Esophagus muscularis mucosa (tissue), 3 donors: Measurements from ENCODE around the gene EPSTI1.

ENCODE experiments used
- POLR2AphosphoS5 ChIP-seq, 2 donors: sonication (generic); formaldehyde crosslinking; IDR thresholded peaks; one replicate each; pipeline ENCODE4 v1.6.1; 2017; ENCODE audit warnings: antibody characterized with exemption in 2 of 2
- TF ChIP-seq, protein P1 (sequence below), 3 experiments: fragments of 200-600 bp in 2 of 3; fragments of 450-650 bp in 1 of 3; sonication (generic) in 2 of 3; IDR thresholded peaks; one replicate each; pipeline ENCODE4 v1.5.1; 2017 to 2019; ENCODE audit warnings: antibody characterized with exemption in 3 of 3, mild to moderate bottlenecking in 2 of 3, moderate library complexity in 1 of 3

DNA sequence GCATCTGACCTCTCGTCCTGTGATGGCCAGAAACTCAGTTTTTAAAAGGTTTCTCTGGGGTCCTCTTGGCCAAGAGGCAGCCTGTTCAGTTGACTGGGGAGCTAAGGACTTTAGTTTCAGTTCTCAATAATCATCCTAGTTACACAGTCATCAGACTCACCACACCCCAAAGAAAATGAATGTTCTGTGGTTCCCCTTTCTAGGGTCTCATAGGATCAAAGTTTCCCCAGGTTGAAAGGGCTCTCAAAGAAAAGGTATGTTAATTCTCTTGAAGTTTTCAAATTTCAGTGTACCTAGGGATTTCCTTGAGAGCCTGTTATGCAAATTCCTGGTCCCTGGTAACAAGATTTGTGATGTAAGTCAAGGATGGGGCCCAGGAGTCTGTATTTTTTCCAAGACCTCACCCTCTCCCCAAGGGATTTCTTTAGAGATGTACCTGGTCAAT lies 115.7 kb downstream of the EPSTI1 start:
- TF ChIP-seq, protein P1, sequence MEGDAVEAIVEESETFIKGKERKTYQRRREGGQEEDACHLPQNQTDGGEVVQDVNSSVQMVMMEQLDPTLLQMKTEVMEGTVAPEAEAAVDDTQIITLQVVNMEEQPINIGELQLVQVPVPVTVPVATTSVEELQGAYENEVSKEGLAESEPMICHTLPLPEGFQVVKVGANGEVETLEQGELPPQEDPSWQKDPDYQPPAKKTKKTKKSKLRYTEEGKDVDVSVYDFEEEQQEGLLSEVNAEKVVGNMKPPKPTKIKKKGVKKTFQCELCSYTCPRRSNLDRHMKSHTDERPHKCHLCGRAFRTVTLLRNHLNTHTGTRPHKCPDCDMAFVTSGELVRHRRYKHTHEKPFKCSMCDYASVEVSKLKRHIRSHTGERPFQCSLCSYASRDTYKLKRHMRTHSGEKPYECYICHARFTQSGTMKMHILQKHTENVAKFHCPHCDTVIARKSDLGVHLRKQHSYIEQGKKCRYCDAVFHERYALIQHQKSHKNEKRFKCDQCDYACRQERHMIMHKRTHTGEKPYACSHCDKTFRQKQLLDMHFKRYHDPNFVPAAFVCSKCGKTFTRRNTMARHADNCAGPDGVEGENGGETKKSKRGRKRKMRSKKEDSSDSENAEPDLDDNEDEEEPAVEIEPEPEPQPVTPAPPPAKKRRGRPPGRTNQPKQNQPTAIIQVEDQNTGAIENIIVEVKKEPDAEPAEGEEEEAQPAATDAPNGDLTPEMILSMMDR (IDR thresholded peaks at IDR 0.05): no peak
- TF ChIP-seq POLR2AphosphoS5 (IDR thresholded peaks at IDR 0.05): no peak
